H1 (cell line): Measurements from ENCODE around the gene ONECUT3. TPM values are rescaled to one million over a fixed set of nuclear protein-coding genes. Genes with fewer than 3 reads are reported as not detected.

Experiments used
- NANOG ChIP-seq: IDR thresholded peaks from 2 replicates; pipeline ENCODE4 v1.6.1; 2011; ENCODE audit warnings: low read length, low read depth, mild to moderate bottlenecking, inconsistent platforms; ENCODE audit not compliant: insufficient read depth, poor library complexity, severe bottlenecking
- polyA plus RNA-seq, 7 experiments: library from polyadenylated mRNA; depleted of rRNA in 3 of 7; stranded (reverse) in 5 of 7; unstranded in 2 of 7; fragments of >200 nt in 5 of 7; fragments of 200-250 nt in 2 of 7; gene quantifications; 1 replicate in 5 of 7; 2 replicates in 1 of 7; 4 replicates in 1 of 7; pipeline versions ENCODE4 v1.2.1 to v1.2.3, GENCODE V29; 2011 to 2013; ENCODE audit warnings: missing spikeins in 2 of 7, mixed read lengths in 2 of 7
- total RNA-seq: library from RNA; stranded (reverse); fragmentation: NEBNext Ultra II Directional; extraction: Animal tissue kit (Norgen Biotek cat#: 25700); gene quantifications from 2 replicates; pipeline ENCODE4 v1.2.1, GENCODE V29; 2021
- TF ChIP-seq, protein P1 (sequence below): IDR thresholded peaks from 2 replicates; pipeline ENCODE4 v1.6.1; 2011; ENCODE audit warnings: low read depth, mild to moderate bottlenecking, low read length; ENCODE audit not compliant: insufficient read depth

ONECUT3 gene
- total and polyA plus RNA-seq, 2 of the 8 experiments (the other 6 are each of a cell fraction or from before 2014, with no cell fraction given) = not detected

- TF ChIP-seq, protein P1, sequence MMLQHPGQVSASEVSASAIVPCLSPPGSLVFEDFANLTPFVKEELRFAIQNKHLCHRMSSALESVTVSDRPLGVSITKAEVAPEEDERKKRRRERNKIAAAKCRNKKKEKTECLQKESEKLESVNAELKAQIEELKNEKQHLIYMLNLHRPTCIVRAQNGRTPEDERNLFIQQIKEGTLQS = no peak
- no peak for TF ChIP-seq NANOG
Observed at GRCh38 chr19:1785310-1785709, 32.0 kb downstream of the ONECUT3 start (continued).
